SK-N-SH treated with all-trans-retinoic acid at 6 μM for 48 hours (cell line): ENCODE data around the gene SLC38A10.

Experiments
- CSDC2 ChIP-seq: fragments of 250-450 bp; sonication (Bioruptor Pico); IDR thresholded peaks from 2 replicates; pipeline ENCODE4 v1.5.0; 2020; ENCODE audit warnings: mild to moderate bottlenecking, moderate library complexity
- ESRRG ChIP-seq: fragments of 250-450 bp; sonication (Bioruptor Pico); IDR thresholded peaks from 2 replicates; pipeline ENCODE4 v1.6.1; 2021; ENCODE audit warnings: mild to moderate bottlenecking
- ISL1 ChIP-seq: fragments of 250-450 bp; sonication (Bioruptor Pico); IDR thresholded peaks from 2 replicates; pipeline ENCODE4 v2.1.2; 2022; ENCODE audit warnings: mild to moderate bottlenecking, moderate library complexity
- RARB ChIP-seq: fragments of 250-450 bp; sonication (Bioruptor Pico); IDR thresholded peaks from 2 replicates; pipeline ENCODE4 v1.8.0; 2021; ENCODE audit warnings: mild to moderate bottlenecking, moderate library complexity
- SNAI2 ChIP-seq: fragments of 250-450 bp; sonication (Bioruptor Pico); IDR thresholded peaks from 2 replicates; pipeline ENCODE4 v1.5.0; 2020; ENCODE audit warnings: mild to moderate bottlenecking, moderate library complexity
- TCF4 ChIP-seq: fragments of 250-450 bp; sonication (Bioruptor Pico); IDR thresholded peaks from 2 replicates; pipeline ENCODE4 v1.8.0; 2021; ENCODE audit warnings: mild to moderate bottlenecking, moderate library complexity, borderline replicate concordance
- ZC3H10 ChIP-seq: fragments of 250-450 bp; sonication (Bioruptor Pico); IDR thresholded peaks from 2 replicates; pipeline ENCODE4 v1.5.1; 2021; ENCODE audit warnings: mild to moderate bottlenecking, moderate library complexity
- ZFP3 ChIP-seq: fragments of 250-450 bp; sonication (Bioruptor Pico); IDR thresholded peaks from 2 replicates; pipeline ENCODE4 v1.5.0; 2020; ENCODE audit warnings: mild to moderate bottlenecking, moderate library complexity
- TF ChIP-seq, protein P1 (sequence below): fragments of 250-450 bp; sonication (Bioruptor Pico); IDR thresholded peaks from 2 replicates; pipeline ENCODE4 v1.8.0; 2020; ENCODE audit warnings: mild to moderate bottlenecking, moderate library complexity, borderline replicate concordance

DNA sequence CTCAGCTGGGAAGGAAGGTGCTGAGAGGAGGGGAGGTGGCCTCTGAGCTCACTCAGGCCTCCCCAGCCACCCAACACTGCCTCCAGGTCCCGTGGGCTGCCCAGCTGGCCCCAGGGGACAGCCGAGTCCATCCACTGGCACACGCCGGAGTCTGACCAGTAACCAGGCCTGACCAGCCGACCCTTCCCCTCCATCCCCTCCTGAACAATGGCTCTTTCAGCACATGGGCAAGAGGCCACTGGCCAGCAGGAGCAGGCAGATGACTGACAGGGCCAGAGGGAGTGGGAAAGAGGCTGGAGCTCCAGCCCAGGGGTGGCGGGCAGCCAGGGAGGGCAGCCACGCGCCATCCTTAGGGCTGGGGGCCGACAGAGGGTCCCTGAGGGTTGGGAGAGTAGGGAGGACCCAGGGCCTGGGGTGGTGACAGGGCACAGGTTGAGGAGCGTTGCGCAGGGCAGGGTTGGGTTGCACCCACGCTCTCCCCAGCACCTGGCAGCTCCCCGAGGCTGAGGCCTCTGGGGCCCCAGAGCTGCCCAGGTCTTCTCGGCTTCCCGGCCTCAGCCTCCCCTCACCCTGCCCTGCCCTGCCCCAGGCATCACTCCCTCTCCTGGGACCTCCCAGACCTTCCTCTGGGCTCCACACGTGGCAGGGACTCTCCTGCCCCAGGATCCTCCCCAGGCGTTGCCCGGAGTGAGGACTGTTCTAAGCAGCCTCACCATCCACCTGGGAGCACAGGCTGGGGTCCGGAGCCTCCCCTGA is 20.2 kb upstream of the SLC38A10 start:
- no peak for TF ChIP-seq RARB (CRISPR knock-in tag)
- no peak for TF ChIP-seq ISL1 (CRISPR knock-in tag)
- no peak for TF ChIP-seq SNAI2 (CRISPR knock-in tag)
- TF ChIP-seq ZFP3, result no peak
- TF ChIP-seq, protein P1, sequence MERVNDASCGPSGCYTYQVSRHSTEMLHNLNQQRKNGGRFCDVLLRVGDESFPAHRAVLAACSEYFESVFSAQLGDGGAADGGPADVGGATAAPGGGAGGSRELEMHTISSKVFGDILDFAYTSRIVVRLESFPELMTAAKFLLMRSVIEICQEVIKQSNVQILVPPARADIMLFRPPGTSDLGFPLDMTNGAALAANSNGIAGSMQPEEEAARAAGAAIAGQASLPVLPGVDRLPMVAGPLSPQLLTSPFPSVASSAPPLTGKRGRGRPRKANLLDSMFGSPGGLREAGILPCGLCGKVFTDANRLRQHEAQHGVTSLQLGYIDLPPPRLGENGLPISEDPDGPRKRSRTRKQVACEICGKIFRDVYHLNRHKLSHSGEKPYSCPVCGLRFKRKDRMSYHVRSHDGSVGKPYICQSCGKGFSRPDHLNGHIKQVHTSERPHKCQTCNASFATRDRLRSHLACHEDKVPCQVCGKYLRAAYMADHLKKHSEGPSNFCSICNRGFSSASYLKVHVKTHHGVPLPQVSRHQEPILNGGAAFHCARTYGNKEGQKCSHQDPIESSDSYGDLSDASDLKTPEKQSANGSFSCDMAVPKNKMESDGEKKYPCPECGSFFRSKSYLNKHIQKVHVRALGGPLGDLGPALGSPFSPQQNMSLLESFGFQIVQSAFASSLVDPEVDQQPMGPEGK, result no peak
- TF ChIP-seq TCF4 (CRISPR knock-in tag), result no peak
- TF ChIP-seq CSDC2 (CRISPR knock-in tag), result no peak
- no peak for TF ChIP-seq ESRRG (CRISPR knock-in tag)
- no peak for TF ChIP-seq ZC3H10 (CRISPR knock-in tag)
